D721Med (cell line): ENCODE measurements around the gene SNTB2.
"Not testable (repeated sequence)": the region's sequence is repeated elsewhere in the genome, so short reads cannot be mapped to it uniquely, and the experiment has no call there.

ENCODE experiments used
- DNase-seq: peaks from one replicate; pipeline ENCODE4 v3.0.0; 2011; ENCODE audit warnings: low spot score; ENCODE audit not compliant: insufficient read length
- FAIRE-seq: peaks from 2 replicates; lab custom pipeline; 2011; peaks lifted over from hg19 to GRCh38; lab: Jason Lieb, UNC
- TF ChIP-seq, protein P1 (sequence below): IDR thresholded peaks from 2 replicates; pipeline ENCODE4 v1.5.1; 2012; ENCODE audit warnings: mild to moderate bottlenecking, control low read depth; ENCODE audit not compliant: insufficient read depth; ENCODE audit errors: missing control alignments

Gene SNTB2

DNA sequence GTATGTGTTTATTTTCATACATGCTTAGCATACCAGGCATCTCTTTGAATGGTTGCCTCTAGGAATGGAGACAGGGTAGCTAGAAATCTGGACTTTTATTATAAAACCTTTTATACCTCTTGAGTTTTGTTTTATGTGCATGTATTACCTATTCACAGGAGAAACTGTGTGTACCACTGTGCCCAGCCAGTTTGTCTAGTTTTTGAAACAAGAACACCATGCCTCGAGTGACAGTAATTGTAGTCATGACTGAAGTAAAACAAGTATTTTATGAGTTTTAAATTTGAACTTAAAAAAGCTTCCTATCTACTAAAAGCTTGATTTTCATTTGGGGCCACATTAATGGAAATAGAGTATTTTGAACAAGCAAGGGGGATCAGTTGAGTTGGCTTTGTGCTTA lies 57.4 kb downstream of the SNTB2 start:
- DNase-seq (no peak), FAIRE-seq (no peak)
- TF ChIP-seq, protein P1, sequence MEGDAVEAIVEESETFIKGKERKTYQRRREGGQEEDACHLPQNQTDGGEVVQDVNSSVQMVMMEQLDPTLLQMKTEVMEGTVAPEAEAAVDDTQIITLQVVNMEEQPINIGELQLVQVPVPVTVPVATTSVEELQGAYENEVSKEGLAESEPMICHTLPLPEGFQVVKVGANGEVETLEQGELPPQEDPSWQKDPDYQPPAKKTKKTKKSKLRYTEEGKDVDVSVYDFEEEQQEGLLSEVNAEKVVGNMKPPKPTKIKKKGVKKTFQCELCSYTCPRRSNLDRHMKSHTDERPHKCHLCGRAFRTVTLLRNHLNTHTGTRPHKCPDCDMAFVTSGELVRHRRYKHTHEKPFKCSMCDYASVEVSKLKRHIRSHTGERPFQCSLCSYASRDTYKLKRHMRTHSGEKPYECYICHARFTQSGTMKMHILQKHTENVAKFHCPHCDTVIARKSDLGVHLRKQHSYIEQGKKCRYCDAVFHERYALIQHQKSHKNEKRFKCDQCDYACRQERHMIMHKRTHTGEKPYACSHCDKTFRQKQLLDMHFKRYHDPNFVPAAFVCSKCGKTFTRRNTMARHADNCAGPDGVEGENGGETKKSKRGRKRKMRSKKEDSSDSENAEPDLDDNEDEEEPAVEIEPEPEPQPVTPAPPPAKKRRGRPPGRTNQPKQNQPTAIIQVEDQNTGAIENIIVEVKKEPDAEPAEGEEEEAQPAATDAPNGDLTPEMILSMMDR = no peak

DNA sequence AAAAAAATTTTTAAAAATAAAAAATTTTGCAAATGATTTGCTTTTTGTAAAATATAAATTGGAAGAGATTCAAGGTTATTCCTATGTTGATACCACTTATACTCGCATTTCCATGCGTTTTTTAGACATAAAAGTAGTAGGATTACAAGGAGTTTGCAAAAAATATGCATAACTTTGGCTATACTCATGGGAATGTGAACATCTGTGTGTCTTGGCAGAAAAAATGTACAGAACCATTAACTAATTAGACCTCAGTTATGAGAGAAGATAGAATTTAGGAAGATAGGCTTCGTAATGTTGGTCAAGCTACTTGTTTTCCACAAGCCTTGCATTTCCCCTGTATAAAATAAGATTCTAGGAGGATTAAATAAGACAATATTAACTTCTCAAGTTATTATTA lies 63.1 kb downstream of the SNTB2 start:
- DNase-seq (no peak), FAIRE-seq (no peak)
- TF ChIP-seq, protein P1 = no peak

DNA sequence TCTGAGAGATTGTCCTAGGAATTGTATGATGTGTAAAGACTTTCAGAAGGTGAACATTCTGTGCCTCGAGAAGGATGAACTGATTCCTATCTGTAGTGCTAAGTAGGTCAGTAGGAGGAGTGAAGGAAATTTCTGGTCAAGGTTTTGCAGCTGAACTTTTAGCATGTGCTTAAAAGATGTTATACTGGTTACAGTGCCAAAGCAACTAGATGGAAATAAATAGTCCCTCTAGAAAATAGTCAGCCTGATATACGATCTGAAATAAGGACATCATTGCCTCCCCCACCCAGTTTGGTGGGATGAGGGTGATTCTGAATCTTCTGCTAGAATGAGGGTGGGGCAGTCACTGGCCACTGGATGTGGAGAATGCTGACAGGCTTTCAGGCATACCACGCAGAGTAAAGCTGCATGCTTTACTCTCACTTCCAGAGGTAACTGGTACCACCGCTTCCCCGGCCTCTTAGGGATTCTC lies 66.9 kb downstream of the SNTB2 start:
- FAIRE-seq = no peak
- TF ChIP-seq, protein P1 = no peak
- no peak for DNase-seq

DNA sequence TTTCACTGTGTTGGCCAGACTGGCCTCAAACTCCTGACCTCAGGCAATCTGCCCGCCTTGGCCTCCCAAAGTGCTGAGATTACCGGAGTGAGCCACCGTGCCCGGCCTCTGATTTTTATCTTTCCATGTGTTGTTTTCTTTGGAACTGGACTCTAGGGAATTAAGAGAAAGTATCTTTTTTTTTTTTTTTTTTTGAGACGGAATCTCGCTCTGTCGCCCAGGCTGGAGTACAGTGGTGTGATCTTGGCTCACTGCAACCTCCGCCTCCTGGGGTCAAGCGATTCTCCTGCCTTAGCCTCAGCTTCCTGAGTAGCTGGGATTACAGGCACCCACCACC lies 72.4 kb downstream of the SNTB2 start:
- FAIRE-seq = not testable (repeated sequence)

DNA sequence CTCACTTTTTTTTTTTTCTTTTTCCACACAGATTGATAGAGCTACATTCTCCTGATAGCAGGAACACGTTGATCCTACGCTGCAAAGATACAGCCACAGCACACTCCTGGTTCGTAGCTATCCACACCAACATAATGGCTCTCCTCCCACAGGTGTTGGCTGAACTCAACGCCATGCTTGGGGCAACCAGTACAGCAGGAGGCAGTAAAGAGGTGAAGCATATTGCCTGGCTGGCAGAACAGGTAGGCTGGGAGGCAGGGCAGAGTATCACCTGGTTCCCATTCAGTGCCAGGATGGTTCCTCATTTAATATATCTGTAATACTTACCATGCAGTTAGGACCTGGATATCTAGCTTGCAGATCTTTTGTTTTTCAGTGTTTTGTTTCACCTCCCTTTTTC lies 73.1 kb downstream of the SNTB2 start:
- FAIRE-seq (no peak), DNase-seq (no peak)
- TF ChIP-seq, protein P1 = no peak

More for the DNA sequence above, 72.4 kb downstream of the SNTB2 start:
- DNase-seq = not testable (repeated sequence)

DNA sequence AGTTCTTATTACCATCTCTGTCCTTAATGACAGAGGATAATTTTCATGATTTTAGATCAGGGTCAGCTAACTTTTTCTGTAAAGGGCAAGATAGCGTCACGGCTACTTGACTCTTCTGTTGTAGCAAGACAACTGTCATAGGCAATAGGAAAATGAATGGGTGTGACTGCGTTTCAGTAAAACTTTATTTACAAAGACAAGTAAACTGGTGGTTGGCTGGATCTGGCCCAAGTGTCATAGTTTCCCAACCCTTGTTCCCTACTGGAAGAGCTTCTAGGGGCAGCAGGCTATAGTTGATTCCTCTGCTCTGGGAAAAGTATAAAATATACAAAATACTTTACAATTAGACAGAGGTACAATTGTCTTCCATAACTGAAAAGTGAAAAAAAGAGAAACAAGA lies 73.5 kb downstream of the SNTB2 start:
- TF ChIP-seq, protein P1 = no peak
- no peak for FAIRE-seq
- no peak for DNase-seq

DNA sequence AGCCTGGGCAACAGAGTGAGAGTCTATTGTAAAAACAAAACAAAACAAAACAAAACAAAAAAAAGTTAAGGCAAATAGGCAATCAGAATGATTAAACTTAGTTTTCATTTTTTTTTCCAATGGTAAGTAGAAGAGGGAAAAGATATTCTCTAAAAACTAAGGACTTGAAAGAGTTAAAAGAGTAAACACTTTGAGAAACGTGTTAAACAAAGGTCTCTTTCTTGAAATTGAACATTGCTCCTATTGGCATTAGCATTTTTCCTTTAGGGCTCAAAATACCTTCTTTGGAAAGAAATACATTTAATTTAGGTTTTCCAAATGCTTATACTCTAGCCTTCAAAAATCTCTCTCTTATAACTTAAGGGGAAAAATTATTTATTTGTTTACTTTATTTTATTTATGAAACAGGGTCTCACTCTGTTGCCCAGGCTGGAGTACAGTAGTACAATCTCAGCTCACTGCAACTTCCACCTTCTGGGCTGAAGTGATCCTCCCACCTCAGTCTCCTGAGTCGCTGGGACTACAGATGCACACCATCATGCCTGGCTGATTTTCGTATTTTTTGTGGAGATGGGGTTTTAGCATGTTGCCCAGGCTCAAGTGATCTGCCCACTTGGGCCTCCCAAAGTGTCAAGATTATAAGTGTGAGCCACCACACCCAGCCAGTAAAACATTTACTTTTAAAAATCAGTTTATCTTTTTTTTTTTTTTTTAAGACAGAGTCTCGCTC lies 79.5 kb downstream of the SNTB2 start:
- FAIRE-seq (no peak), DNase-seq (no peak)
- TF ChIP-seq, protein P1 = no peak
